Smooth muscle cell (in vitro differentiated cells): ENCODE results near the gene LGR5. TPM values are rescaled to one million over a fixed set of nuclear protein-coding genes. Genes with fewer than 3 reads are reported as not detected.

Source experiments
- DNase-seq: peaks from one replicate; lab custom pipeline; 2025; ENCODE audit not compliant: unreplicated experiment; lab: John Stamatoyannopoulos, UW
- H2AFZ ChIP-seq: fragments of 200-600 bp; sonication (generic); 2 replicates; pipeline ENCODE4 v1.6.0; 2016; ENCODE audit warnings: antibody characterized with exemption, low read depth, mild to moderate bottlenecking
- H3F3A ChIP-seq: fragments of 200-600 bp; sonication (generic); 2 replicates; pipeline ENCODE4 v1.6.0; 2017; ENCODE audit warnings: antibody characterized with exemption, low read depth
- H3K27ac ChIP-seq: fragments of 200-600 bp; sonication (generic); 2 replicates; pipeline ENCODE4 v1.5.1; 2016; ENCODE audit warnings: low read depth, mild to moderate bottlenecking
- H3K27me3 ChIP-seq: fragments of 200-600 bp; sonication (generic); 2 replicates; pipeline ENCODE4 v1.6.1; 2016; ENCODE audit warnings: low read depth, mild to moderate bottlenecking
- H3K36me3 ChIP-seq: fragments of 200-600 bp; sonication (generic); 2 replicates; pipeline ENCODE4 v1.5.1; 2016; ENCODE audit warnings: low read depth
- H3K4me1 ChIP-seq: fragments of 200-600 bp; sonication (generic); 2 replicates; pipeline ENCODE4 v1.5.1; 2016; ENCODE audit warnings: low read depth
- H3K4me2 ChIP-seq: fragments of 200-600 bp; sonication (generic); 2 replicates; pipeline ENCODE4 v1.6.0; 2016; ENCODE audit warnings: mild to moderate bottlenecking
- H3K4me3 ChIP-seq: fragments of 200-600 bp; sonication (generic); 2 replicates; pipeline ENCODE4 v1.5.1; 2016; ENCODE audit warnings: mild to moderate bottlenecking
- H3K79me2 ChIP-seq: fragments of 200-600 bp; sonication (generic); 2 replicates; pipeline ENCODE4 v1.6.0; 2016; ENCODE audit warnings: low read depth, mild to moderate bottlenecking
- H3K9ac ChIP-seq: fragments of 200-600 bp; sonication (generic); 2 replicates; pipeline ENCODE4 v1.6.0; 2016; ENCODE audit warnings: low read depth
- H3K9me3 ChIP-seq: fragments of 200-600 bp; sonication (generic); replicated peaks from 2 replicates; pipeline ENCODE4 v1.5.1; 2016; ENCODE audit warnings: low read depth
- H4K20me1 ChIP-seq: fragments of 200-600 bp; sonication (generic); 2 replicates; pipeline ENCODE4 v1.6.0; 2016; ENCODE audit warnings: low read depth
- WGBS: methylation state at CpG from one replicate; pipeline ENCODE4 v1.1.7; 2016; ENCODE audit warnings: low lambda C conversion rate; 5-methylcytosine and 5-hydroxymethylcytosine counted together
- polyA plus RNA-seq: library from polyadenylated mRNA; unstranded; fragments of >200 nt; fragmentation: Nextera tagmentation; extraction: Ambion mirVana; gene quantifications from 2 replicates; pipeline ENCODE4 v1.2.1, GENCODE V29; 2016
- total RNA-seq: library from RNA; depleted of rRNA; stranded (reverse); fragments of >200 nt; gene quantifications from 2 replicates; pipeline ENCODE4 v1.2.3, GENCODE V29; 2014
- TF ChIP-seq, protein P1 (sequence below): fragments of 200-600 bp; sonication (generic); IDR thresholded peaks from 2 replicates; pipeline ENCODE4 v1.5.1; 2017; ENCODE audit warnings: borderline replicate concordance, mild to moderate bottlenecking, antibody characterized with exemption; ENCODE audit not compliant: insufficient read depth, poor library complexity, severe bottlenecking

The LGR5 gene
- total and polyA plus RNA-seq, 2 experiments from 2014 or later, result 0.30 to 0.54 TPM

GRCh38 chr12:71397433-71397954 is 42.1 kb upstream of the LGR5 start:
- no peaks in the 10 kb centered on the region for H3K27me3 ChIP-seq
- no peak overlapping the region for H3K4me2 ChIP-seq
- TF ChIP-seq, protein P1, sequence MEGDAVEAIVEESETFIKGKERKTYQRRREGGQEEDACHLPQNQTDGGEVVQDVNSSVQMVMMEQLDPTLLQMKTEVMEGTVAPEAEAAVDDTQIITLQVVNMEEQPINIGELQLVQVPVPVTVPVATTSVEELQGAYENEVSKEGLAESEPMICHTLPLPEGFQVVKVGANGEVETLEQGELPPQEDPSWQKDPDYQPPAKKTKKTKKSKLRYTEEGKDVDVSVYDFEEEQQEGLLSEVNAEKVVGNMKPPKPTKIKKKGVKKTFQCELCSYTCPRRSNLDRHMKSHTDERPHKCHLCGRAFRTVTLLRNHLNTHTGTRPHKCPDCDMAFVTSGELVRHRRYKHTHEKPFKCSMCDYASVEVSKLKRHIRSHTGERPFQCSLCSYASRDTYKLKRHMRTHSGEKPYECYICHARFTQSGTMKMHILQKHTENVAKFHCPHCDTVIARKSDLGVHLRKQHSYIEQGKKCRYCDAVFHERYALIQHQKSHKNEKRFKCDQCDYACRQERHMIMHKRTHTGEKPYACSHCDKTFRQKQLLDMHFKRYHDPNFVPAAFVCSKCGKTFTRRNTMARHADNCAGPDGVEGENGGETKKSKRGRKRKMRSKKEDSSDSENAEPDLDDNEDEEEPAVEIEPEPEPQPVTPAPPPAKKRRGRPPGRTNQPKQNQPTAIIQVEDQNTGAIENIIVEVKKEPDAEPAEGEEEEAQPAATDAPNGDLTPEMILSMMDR, result no peak
- no peaks in the 10 kb centered on the region for H3K36me3 ChIP-seq
- no peaks in the 10 kb centered on the region for H3K9me3 ChIP-seq
- H3K4me1 ChIP-seq, result no peaks in the 10 kb centered on the region
- H3K27ac ChIP-seq, result peak overlapping the region; percentile 0
- H3F3A ChIP-seq, result no peaks in the 10 kb centered on the region
- H2AFZ ChIP-seq, result no peak overlapping the region
- no peak for DNase-seq
- no peaks in the 10 kb centered on the region for H4K20me1 ChIP-seq
- no peak overlapping the region for H3K9ac ChIP-seq
- H3K79me2 ChIP-seq, result no peaks in the 10 kb centered on the region
- WGBS, result 63% methylated on average over 1 of the region's 1 CpG
- H3K4me3 ChIP-seq, result no peak overlapping the region

DNA sequence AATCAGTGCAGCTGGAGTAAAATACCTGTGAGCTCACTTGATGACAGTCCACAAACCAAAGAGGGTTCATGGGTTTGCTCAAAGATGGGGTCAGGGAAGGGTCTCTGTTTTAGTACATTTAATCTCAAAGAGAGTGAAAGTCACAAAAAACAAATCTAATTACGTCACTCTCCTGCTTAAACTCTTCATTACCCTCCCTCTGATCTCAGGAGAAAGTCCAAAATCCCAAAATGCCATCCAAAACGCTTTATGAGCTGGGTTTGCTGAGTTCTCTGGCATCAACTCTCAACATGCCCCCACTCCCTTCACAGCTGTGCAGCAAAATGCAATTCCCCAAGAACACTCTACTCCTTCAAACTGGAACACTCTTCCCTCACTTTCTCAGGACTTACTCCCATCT is 40.4 kb upstream of the LGR5 start:
- no peaks in the 10 kb centered on the region for H3F3A ChIP-seq
- H3K4me2 ChIP-seq, result no peak overlapping the region
- TF ChIP-seq, protein P1, result no peak
- H3K4me1 ChIP-seq, result no peaks in the 10 kb centered on the region
- H3K9ac ChIP-seq, result no peak overlapping the region
- no peaks in the 10 kb centered on the region for H4K20me1 ChIP-seq
- 94% methylated on average over 2 of the region's 2 CpGs for WGBS
- no peak for DNase-seq
- H3K27me3 ChIP-seq, result no peaks in the 10 kb centered on the region
- no peak overlapping the region for H3K4me3 ChIP-seq
- no peak overlapping the region for H3K27ac ChIP-seq
- no peaks in the 10 kb centered on the region for H3K9me3 ChIP-seq
- no peak overlapping the region for H2AFZ ChIP-seq
- no peaks in the 10 kb centered on the region for H3K79me2 ChIP-seq
- no peaks in the 10 kb centered on the region for H3K36me3 ChIP-seq

DNA sequence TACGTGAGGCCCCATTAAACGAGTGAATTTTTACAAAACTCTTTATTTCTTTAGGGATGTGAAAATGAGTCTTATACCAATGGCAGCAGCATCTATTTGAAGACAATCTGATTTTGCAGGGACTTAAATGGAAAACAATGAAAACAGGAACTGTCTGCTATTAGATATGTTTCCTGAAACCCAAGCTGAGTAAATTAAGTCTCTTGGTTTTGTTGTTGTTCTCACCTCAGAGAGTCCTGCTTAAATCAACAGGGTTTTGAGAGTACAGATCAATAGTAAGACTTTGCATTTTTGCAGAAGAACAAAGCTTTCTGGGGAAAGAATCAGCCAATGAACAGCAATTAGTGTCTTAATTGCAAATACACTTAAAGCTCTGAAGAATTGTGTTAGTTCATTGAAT is 39.1 kb upstream of the LGR5 start:
- Histone ChIP-seq H3K4me1 (no peaks in the 10 kb centered on the region), H2AFZ (no peak overlapping the region), H3K27ac (no peak overlapping the region), H3K36me3 (no peaks in the 10 kb centered on the region), H3K4me2 (no peak overlapping the region), H3K9me3 (no peaks in the 10 kb centered on the region), H3K27me3 (no peaks in the 10 kb centered on the region), H4K20me1 (no peaks in the 10 kb centered on the region), H3F3A (no peaks in the 10 kb centered on the region), H3K9ac (no peak overlapping the region), H3K79me2 (no peaks in the 10 kb centered on the region), H3K4me3 (no peak overlapping the region)
- WGBS, result 90% methylated on average over 2 of the region's 2 CpGs
- no peak for DNase-seq
- TF ChIP-seq, protein P1, result no peak

GRCh38 chr12:71405884-71406283 is 33.7 kb upstream of the LGR5 start:
- TF ChIP-seq, protein P1, result no peak
- no peak for DNase-seq
- H3K79me2 ChIP-seq, result no peaks in the 10 kb centered on the region
- H3F3A ChIP-seq, result no peaks in the 10 kb centered on the region
- no peaks in the 10 kb centered on the region for H4K20me1 ChIP-seq
- H3K4me3 ChIP-seq, result no peak overlapping the region
- H3K27me3 ChIP-seq, result no peaks in the 10 kb centered on the region
- no peak overlapping the region for H2AFZ ChIP-seq
- WGBS, result 85% methylated on average over 1 of the region's 1 CpG
- H3K9ac ChIP-seq, result no peak overlapping the region
- H3K4me2 ChIP-seq, result no peak overlapping the region
- H3K36me3 ChIP-seq, result no peaks in the 10 kb centered on the region
- H3K27ac ChIP-seq, result no peak overlapping the region
- H3K4me1 ChIP-seq, result no peaks in the 10 kb centered on the region
- H3K9me3 ChIP-seq, result no peaks in the 10 kb centered on the region
